ENCODE measurements around the gene BAZ1A. TPM values are rescaled to one million over a fixed set of nuclear protein-coding genes. Genes with fewer than 3 reads are reported as not detected.

The BAZ1A gene
- polyA plus RNA-seq, 2 of the 4 experiments (the other 2 are of a cell fraction) = 32.9 to 38.2 TPM

GRCh38 chr14:34875031-34875922 is at the start of gene BAZ1A (continued):
- no peak for TF ChIP-seq REST (IDR thresholded peaks at IDR 0.05)

- Histone ChIP-seq H3K27ac (no peak overlapping the region), H3K9me3 (no peaks in the 10 kb centered on the region), H3K4me2 (peak overlapping the region; percentile 44; the same call in 2 of the 3 replicates), H3K4me1 (peaks cover 8% of the 10 kb centered on the region; the same call in 2 of the 3 replicates), H3K4me3 (no peak overlapping the region)
- TF ChIP-seq RNF2 (IDR thresholded peaks at IDR 0.05; ENCODE audit: borderline replicate concordance, low read depth) (no peak), NFE2L2 (conservative IDR thresholded peaks at IDR 0.05; ENCODE audit: low read length) (no peak), CHD2 (IDR thresholded peaks at IDR 0.05; ENCODE audit: low read length, partially characterized antibody) (no peak), FOSL2 (IDR thresholded peaks at IDR 0.05) (no peak), FOSL2 (CRISPR knock-in tag; IDR thresholded peaks at IDR 0.05) (peak; percentile 43; the same call in 1 of the 2 replicates)
- ATAC-seq (peak; percentile 43 to 75; a peak in 3 of 6 replicates), FAIRE-seq (no peak), DNase-seq (ENCODE audit: low read depth in 1 of 2, low spot score in 1 of 2) (peak; percentile 13 to 50)
- ChIA-PET POLR2A (no interaction called here), CTCF (interaction anchor here (1.7 kb wide), 1 partner anchor 19 kb away, joined by 4 read pairs; no protein-coding TSS in a partner anchor)
- WGBS (ENCODE audit: missing lambda C conversion rate) = 28% methylated on average over 6 of the region's 6 CpGs
These were observed 45.2 kb upstream of the BAZ1A start for GRCh38 chr14:34920339-34920738.

DNA sequence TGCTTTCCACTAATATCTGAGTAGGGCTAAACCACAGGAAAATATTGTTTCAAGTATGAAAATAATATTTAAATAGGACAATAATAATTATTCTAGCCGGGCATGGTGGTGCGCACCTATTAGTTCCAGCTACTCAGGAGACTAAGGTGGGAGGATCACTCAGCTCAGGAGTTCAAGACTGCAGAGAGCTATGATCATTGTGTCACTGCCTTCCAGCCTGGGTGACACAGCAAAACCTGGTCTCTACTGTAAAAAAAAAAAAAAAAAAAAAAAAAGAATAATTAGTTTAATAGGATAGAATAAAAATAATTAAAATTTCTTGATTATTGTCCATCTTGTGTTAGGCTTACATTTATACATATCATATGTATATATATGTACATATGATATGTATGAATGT is 38.5 kb upstream of the BAZ1A start:
- 94% methylated on average over 2 of the region's 2 CpGs for WGBS (ENCODE audit: missing lambda C conversion rate)
- Histone ChIP-seq H3K9me3 (no peaks in the 10 kb centered on the region), H3K4me3 (no peak overlapping the region), H3K4me2 (no peak overlapping the region), H3K4me1 (peaks cover 6% of the 10 kb centered on the region; the same call in 2 of the 3 replicates), H3K27ac (no peak overlapping the region)
- ChIA-PET POLR2A (interaction anchor here (0.6 kb wide), 1 partner anchor 330 kb away, joined by 3 read pairs; no protein-coding TSS in a partner anchor), CTCF (no interaction called here)
- FAIRE-seq (no peak), DNase-seq (ENCODE audit: low read depth in 1 of 2, low spot score in 1 of 2) (no peak), ATAC-seq (no peak)
- TF ChIP-seq EHMT2 (IDR thresholded peaks at IDR 0.05; ENCODE audit: low read depth) (no peak), SMC3 (IDR thresholded peaks at IDR 0.05) (no peak), HDAC2 (IDR thresholded peaks at IDR 0.05) (no peak), POLR2AphosphoS2 (conservative IDR thresholded peaks at IDR 0.05; ENCODE audit: low read length) (no peak), REST (IDR thresholded peaks at IDR 0.05) (no peak), EHF (CRISPR knock-in tag; IDR thresholded peaks at IDR 0.05) (no peak), BHLHE40 (IDR thresholded peaks at IDR 0.05; ENCODE audit: low read depth, low read length) (no peak), JUNB (IDR thresholded peaks at IDR 0.05) (no peak), RCOR1 (IDR thresholded peaks at IDR 0.05; ENCODE audit: low read depth, low read length) (no peak)
